ENCODE results near the gene TRIM65.

TRIM65 gene

DNA sequence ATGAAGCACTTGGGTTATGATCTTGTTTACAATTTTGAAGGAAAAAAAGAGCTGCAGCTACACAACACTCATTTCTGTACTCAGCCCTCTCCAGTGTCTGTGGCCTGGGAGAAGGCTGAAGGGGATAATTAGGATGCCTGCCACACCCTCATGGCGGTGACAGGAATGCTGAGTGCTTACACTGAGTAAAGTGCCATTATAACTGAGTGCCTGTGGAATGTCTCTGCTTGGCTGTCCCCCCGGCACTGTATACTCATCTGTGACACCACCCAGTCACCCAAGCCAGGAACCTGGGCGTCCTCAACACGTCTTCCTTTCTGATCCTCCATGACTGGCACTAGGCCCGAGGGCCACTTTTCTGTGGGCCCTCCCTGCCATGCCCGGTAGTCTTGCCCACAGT is 11.4 kb upstream of the TRIM65 start:
- no peaks in the 10 kb centered on the region for H3K9me3 Mint-ChIP-seq
- H3K36me3 Mint-ChIP-seq (ENCODE audit: low read depth) = peaks cover 3% of the 10 kb centered on the region
- no peak overlapping the region for H3K4me3 Mint-ChIP-seq
- H3K27me3 Mint-ChIP-seq (ENCODE audit: low read depth) = no peaks in the 10 kb centered on the region
- no peak overlapping the region for H3K27ac Mint-ChIP-seq
- H3K4me1 Mint-ChIP-seq (ENCODE audit: low read depth) = peaks cover 11% of the 10 kb centered on the region

DNA sequence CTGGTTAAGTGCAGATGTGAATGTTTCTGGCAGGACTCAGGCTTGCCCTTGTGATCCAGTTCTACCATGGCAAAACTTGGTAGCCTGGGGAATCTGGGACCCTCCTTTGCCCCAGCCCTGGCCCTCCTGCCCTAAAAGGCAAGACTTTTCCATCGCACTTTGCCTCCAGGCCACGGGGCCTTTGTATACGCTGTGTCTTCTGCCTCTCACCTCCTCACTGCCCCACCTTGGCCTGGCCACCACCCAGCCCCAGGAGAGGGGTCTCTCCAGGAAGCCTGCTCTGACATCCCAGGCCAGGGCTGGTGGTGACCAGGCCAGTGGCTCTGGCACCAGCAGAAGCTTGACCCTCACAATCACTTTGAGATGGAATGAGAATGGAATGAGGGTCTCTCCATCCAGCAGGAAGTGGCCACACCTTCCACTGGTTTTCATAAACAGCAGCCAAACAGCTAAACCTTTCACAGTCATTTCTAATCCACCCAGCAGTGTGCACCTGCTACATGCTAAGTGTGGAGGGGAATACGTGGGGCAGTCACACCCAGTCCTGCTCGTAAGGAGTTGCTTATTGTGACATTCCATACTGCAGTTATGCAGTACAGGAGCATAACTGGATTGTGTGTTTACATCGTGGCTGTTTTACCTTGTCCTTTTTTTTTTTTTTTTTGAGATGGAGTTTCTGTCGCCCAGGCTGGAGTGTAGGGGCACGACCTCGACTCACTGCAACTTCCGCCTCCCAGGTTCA is 9.6 kb upstream of the TRIM65 start:
- no peaks in the 10 kb centered on the region for H3K27me3 Mint-ChIP-seq (ENCODE audit: low read depth)
- peak overlapping the region; percentile 51 for H3K4me3 Mint-ChIP-seq
- peaks cover 5% of the 10 kb centered on the region for H3K36me3 Mint-ChIP-seq (ENCODE audit: low read depth)
- H3K9me3 Mint-ChIP-seq = no peaks in the 10 kb centered on the region
- peak overlapping the region; percentile 41 for H3K27ac Mint-ChIP-seq
- peaks cover 13% of the 10 kb centered on the region for H3K4me1 Mint-ChIP-seq (ENCODE audit: low read depth)

DNA sequence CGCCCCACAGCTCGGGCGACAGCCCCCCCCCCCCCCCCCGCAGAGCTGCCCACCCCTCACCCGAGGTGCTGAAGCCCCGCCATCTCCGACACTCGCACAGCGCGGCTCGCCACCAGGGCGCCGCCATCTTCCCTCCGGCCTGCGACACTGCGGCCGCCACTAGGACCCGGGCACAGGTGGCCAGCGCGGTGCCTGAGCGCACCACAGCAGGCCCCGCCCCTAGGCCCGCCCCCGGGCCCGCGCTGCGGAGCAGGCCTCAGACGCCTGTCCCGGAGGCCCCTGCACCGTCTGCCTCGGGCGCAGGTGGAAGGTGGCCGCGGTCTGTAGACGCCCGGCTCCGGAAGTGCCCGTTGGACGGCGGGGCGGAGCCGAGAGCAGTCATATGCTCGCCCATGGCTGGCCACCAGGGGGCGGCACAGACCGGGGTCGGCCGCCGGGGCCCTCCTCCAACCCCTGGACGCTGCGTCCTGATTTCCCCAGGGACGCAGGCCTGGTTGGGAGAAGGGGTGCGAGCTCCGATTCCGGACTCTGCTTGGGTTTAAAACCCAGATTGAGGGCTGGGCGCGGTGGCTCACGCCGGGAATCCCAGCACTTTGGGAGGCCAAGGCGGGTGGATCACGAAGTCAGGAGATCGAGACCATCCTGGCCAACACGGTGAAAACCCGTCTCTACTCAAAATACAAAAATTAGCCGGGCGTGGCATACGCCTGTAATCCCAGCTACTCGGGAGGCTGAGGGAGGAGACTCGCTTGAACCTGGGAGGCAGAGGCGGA is 8.2 kb upstream of the TRIM65 start, which contains the start of gene MRPL38:
TSS of gene MRPL38 (minus strand) at position 136 of the 773 bp plus-strand sequence. CDS start at position 127, 9 bp downstream.
- H3K36me3 Mint-ChIP-seq (ENCODE audit: low read depth) = peaks cover 5% of the 10 kb centered on the region
- peak within 1 kb of the TSS; percentile 97 for H3K4me3 Mint-ChIP-seq
- peak within 1 kb of the TSS; percentile 93 for H3K27ac Mint-ChIP-seq
- no peaks in the 10 kb centered on the region for H3K9me3 Mint-ChIP-seq
- peaks cover 13% of the 10 kb centered on the region for H3K4me1 Mint-ChIP-seq (ENCODE audit: low read depth)
- H3K27me3 Mint-ChIP-seq (ENCODE audit: low read depth) = no peaks in the 10 kb centered on the region

DNA sequence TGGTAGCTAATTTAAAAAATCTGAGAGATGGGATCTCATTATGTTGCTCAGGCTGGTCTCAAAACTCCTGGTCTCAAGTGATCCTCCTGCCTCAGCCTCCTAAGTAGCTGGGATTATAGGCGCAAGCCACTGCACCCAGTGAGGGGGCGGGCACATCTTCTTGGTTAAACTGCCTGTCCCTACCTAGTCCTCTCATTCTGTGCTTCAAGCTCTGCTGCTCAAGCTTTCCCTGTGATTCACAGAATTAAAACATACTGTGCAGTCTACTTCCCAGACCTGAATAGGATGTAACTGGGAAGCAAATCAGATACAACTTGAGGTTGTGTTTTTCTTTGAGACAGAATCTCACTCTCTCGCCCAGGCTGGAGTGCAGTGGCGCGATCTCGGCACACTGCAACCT is 5.7 kb upstream of the TRIM65 start:
- H3K4me1 Mint-ChIP-seq (ENCODE audit: low read depth) = peaks cover 17% of the 10 kb centered on the region
- H3K9me3 Mint-ChIP-seq = no peaks in the 10 kb centered on the region
- no peak overlapping the region for H3K4me3 Mint-ChIP-seq
- H3K27ac Mint-ChIP-seq = no peak overlapping the region
- no peaks in the 10 kb centered on the region for H3K27me3 Mint-ChIP-seq (ENCODE audit: low read depth)
- peaks cover 9% of the 10 kb centered on the region for H3K36me3 Mint-ChIP-seq (ENCODE audit: low read depth)

DNA sequence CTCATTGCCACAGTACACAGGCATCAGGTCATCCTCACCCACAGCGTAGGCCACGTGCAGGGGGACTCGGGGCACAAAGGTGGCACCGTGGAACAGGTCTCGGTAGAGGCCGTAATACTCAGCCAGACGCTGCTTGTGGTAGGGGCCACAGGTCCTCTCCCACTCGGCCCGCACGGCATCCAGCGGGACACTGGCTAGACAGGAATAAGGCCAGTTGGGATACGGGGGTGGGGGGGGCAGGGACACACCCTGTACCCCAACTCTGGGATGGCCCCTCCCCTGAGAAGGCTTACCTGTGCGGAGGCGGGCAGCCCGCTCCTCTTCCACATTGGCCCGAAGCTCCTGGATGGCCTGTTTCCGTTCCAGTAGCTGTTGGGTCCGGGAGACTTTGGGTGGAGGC is 5.0 kb upstream of the TRIM65 start:
- Mint-ChIP-seq H3K4me3 (no peak overlapping the region), H3K27ac (no peak overlapping the region), H3K36me3 (ENCODE audit: low read depth) (peaks cover 9% of the 10 kb centered on the region), H3K27me3 (ENCODE audit: low read depth) (no peaks in the 10 kb centered on the region), H3K9me3 (no peaks in the 10 kb centered on the region), H3K4me1 (ENCODE audit: low read depth) (peaks cover 19% of the 10 kb centered on the region)

DNA sequence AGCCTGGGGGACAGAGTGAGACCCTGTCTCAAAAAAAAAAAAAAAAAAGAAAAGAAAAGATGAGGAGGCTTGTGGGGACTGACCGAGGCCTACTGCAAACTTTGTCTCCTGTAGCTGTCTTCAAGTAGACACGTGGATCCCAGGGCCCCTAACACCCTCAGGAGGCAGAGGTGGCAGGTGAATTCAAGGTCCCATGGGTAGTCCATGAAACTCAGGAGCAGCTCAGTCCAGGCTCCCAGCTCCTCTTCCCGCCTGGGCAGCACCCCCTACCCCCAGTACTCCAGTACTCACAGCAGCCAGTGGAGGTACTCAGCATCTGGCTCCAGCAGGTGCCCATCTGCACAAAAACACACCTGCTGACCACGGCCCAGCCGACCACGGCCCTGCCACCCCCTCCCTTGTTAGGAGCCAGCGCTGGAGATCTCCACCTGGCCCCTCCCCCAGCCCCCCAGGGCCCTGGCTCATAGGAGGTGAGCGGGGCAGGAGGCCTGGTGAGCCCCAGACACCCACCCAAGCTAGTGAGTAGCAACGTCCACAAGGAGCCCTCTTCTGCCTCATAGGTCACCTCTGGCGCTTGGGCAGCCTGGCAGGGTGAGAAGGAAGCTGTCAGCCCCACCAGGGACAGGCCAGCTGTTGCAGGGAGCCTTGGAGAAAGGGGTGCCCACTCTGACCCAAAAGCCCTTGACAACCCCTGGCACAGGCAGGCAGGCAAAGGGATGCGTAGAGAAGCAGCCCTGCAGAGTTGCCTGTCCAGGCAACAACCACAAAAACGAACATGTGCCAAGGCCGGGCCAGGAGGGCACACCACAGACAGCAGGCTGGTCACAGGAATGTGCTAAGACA is 4.2 kb upstream of the TRIM65 start:
- no peaks in the 10 kb centered on the region for H3K9me3 Mint-ChIP-seq
- H3K4me3 Mint-ChIP-seq = no peak overlapping the region
- H3K27me3 Mint-ChIP-seq (ENCODE audit: low read depth) = no peaks in the 10 kb centered on the region
- H3K4me1 Mint-ChIP-seq (ENCODE audit: low read depth) = peaks cover 15% of the 10 kb centered on the region
- no peak overlapping the region for H3K27ac Mint-ChIP-seq
- H3K36me3 Mint-ChIP-seq (ENCODE audit: low read depth) = peaks cover 9% of the 10 kb centered on the region

DNA sequence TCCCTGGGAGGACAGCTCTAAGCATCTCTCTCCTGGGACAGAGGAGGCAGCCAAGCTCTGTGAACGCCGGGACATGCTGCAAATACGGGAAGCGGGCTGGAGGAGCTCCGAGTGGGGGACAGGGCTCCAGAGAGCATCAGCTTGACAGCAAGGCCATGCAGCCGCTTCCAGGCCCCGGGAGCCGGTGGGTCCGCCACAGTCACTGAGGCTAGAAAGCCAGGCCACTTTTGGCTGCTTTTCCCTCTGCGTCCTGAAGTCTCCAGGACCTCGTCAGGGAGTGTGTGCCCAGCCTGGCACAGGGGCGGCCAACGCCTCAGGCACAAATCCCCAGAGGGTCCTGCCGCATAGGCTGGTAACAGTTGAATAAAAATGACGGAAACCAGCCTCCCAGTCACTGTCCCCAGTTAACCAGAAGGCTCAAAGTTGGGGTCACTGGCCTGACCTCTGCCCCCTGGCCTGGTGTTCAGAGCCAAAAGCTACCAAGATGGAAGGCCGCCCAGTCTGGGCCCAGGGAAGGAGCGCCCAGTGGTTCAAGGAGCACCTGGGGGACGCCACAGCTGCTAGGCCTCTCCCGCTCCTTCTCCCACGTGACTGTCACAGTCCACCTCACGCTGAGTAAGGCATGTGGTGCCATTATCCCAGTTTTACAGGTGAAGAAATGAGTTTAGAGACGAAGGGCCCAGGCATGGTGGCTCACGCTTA is 3.2 kb upstream of the TRIM65 start:
- Mint-ChIP-seq H3K36me3 (ENCODE audit: low read depth) (peaks cover 11% of the 10 kb centered on the region), H3K9me3 (no peaks in the 10 kb centered on the region), H3K27ac (no peak overlapping the region), H3K4me1 (ENCODE audit: low read depth) (peaks cover 21% of the 10 kb centered on the region), H3K27me3 (ENCODE audit: low read depth) (no peaks in the 10 kb centered on the region), H3K4me3 (no peak overlapping the region)

DNA sequence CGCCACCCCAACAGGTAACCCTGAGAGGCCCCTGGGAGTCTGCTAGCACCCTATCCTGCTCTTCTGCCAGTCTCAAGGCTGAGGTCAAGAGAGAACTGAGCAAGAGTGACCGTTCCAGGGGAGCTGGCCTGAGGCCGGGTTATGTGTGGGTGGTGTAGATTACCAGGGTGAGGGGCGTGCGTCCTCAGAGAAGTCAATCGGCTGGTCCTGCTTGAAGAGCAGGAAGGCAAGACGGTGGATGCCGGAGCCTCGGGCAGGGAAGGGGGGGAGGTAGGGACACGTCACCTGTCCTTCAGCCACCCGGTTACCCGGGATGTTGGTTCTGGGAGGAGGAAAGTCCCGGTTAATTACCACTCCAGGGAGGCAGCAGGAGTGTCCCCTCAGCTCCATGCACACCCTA is 2.6 kb upstream of the TRIM65 start:
- no peaks in the 10 kb centered on the region for H3K27me3 Mint-ChIP-seq (ENCODE audit: low read depth)
- no peak overlapping the region for H3K27ac Mint-ChIP-seq
- peaks cover 11% of the 10 kb centered on the region for H3K36me3 Mint-ChIP-seq (ENCODE audit: low read depth)
- no peak overlapping the region for H3K4me3 Mint-ChIP-seq
- H3K9me3 Mint-ChIP-seq = no peaks in the 10 kb centered on the region
- H3K4me1 Mint-ChIP-seq (ENCODE audit: low read depth) = peaks cover 21% of the 10 kb centered on the region

DNA sequence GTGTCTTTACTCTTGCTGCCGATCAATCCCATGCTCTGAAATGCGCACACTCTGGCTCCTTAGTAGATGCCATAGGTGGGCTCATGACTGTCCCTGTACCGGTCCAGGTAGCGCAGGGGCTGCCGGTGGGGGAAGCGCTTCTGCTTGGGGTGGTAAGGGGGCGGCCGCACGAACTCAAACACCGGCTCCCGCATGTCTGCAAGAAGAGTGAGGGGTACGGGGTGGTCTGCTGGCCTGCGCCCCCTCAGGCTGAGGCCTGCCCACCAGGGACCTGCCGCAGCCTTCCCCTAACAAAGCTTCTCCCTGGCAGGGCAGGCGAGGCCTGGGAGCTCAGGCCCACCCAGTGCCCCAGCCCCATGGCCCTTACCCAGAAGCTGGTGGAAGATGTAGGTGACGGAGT is 2.0 kb upstream of the TRIM65 start:
- no peak overlapping the region for H3K4me3 Mint-ChIP-seq
- H3K27me3 Mint-ChIP-seq (ENCODE audit: low read depth) = no peaks in the 10 kb centered on the region
- peaks cover 24% of the 10 kb centered on the region for H3K4me1 Mint-ChIP-seq (ENCODE audit: low read depth)
- no peaks in the 10 kb centered on the region for H3K9me3 Mint-ChIP-seq
- peaks cover 11% of the 10 kb centered on the region for H3K36me3 Mint-ChIP-seq (ENCODE audit: low read depth)
- peak overlapping the region; percentile 15 for H3K27ac Mint-ChIP-seq

DNA sequence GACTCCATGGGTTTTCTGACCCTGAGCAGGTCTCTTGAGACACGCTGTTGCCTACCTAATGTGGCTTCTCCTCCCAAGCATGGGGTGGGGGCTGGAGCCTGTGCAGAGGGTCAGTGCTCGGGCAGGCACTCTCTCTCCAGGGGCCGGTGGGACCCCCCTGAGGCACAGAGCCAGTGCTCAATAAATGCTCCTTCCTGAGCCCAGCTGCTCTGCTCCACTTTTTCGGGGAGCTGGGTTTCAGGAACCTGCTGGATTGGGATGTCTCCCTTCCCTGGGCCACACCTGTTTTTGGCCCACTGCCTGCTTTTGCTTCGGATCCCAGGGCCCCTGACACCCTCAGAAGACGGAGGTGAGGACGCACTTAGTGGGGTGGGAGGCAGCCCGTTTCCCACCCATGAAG is 1.3 kb upstream of the TRIM65 start:
- no peaks in the 10 kb centered on the region for H3K27me3 Mint-ChIP-seq (ENCODE audit: low read depth)
- no peaks in the 10 kb centered on the region for H3K9me3 Mint-ChIP-seq
- H3K4me1 Mint-ChIP-seq (ENCODE audit: low read depth) = peaks cover 25% of the 10 kb centered on the region
- peak overlapping the region; percentile 56 for H3K4me3 Mint-ChIP-seq
- peaks cover 12% of the 10 kb centered on the region for H3K36me3 Mint-ChIP-seq (ENCODE audit: low read depth)
- H3K27ac Mint-ChIP-seq = no peak overlapping the region

DNA sequence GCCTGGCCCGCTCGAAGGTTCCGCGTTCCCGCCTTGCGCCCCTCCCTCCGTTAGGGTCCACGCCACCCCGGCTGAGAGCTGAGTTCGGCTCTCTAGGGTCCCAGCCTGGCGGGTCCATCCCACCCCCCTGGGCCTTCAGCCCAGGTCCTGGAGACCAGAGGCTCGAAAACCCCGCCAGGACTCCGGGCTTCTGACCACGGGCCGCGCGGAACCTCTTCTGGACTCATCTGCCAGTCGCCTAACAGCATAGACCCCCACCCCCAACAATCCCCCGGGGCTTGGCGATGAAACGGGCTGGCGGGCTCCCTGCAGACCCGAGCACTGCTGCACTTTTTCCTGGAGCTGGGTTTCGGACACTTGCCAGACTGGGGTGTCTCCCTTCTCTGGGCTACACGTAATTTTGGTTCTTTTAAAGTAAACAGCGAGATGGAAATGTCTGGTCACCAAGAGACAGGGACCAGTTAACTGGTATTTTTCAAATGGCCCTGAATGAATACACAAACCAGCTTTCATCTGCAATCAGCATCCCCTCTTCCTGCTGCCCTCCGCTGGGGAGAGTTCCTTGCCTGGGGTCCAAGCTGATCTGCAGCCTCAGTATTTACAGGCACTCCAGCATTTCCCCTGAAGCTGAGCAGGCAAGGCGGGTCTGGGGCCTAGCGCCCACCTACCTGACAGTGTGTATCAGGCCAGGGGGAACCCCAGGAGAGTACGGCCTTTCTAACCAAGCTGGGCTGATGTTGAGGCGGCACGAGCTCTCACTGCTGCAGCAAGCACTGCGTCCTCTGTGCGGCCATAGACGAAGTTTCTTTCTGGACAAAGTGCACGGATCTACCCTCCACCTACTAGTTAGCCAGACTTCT is 639 bp upstream of the TRIM65 start:
- Mint-ChIP-seq H3K27ac (peak overlapping the region; percentile 76), H3K4me1 (ENCODE audit: low read depth) (peaks cover 25% of the 10 kb centered on the region), H3K4me3 (peak overlapping the region; percentile 56), H3K9me3 (no peaks in the 10 kb centered on the region), H3K27me3 (ENCODE audit: low read depth) (no peaks in the 10 kb centered on the region), H3K36me3 (ENCODE audit: low read depth) (peaks cover 12% of the 10 kb centered on the region)

DNA sequence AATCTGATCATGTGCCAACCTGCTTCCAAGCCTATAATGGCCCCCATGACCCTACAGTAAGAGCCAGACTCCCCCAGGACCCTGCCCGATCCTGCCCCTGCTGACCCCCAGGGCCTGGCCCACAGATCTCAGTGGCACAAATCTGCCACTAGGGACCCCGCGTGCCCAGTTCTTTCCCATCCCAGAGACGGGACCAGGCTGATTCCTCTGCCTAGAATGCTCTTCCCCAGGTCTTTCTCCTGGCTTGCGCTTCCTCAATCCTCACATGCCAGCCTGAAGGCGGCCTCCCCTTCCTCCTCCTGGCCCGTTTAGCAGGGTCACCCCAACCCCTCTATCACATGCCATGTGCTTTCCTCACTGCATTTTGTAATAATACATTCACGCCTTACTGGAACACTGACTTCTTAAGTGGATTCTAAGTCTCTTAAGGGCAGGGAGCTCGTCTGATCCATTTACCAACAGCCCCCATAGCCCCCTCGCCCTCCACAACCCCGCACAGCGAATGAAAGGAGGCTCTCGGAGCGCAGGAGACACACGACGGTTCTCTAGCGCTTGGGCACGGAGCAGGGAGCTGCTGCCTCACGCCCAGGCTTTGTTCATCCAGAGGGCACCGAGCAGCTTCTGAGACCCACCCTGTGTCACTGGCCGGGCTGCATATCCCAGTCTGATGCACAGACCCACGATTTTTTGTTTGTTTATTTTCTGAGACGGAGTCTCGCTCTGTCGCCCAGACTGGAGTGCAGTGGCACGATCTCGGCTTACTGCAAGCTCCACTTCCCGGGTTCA is 1.2 kb downstream of the TRIM65 start:
- Mint-ChIP-seq H3K4me1 (ENCODE audit: low read depth) (peaks cover 23% of the 10 kb centered on the region), H3K27me3 (ENCODE audit: low read depth) (no peaks in the 10 kb centered on the region), H3K9me3 (no peaks in the 10 kb centered on the region), H3K36me3 (ENCODE audit: low read depth) (peaks cover 10% of the 10 kb centered on the region), H3K4me3 (peak overlapping the region; percentile 82), H3K27ac (peak overlapping the region; percentile 83)
